ENCODE results near the gene INTU. TPM values are rescaled to one million over a fixed set of nuclear protein-coding genes. Genes with fewer than 3 reads are reported as not detected.

INTU gene
- total RNA-seq, 6 experiments from 2014 or later, result 1.1 to 2.0 (median 1.3) TPM

- H3K4me1 ChIP-seq, result peaks cover 0 to 13% (median 4%) of the 10 kb centered on the region in 4 donors
- intact Hi-C loops (cut with DNase I), result loop anchor here in 1 of 2 donors (10.0 kb wide), 1 partner anchor 102 kb away; no protein-coding TSS in a partner anchor
- H3K4me3 ChIP-seq, result peak overlapping the region; percentile 26 to 43 (median 33)
- peaks cover 0 to 9% of the 10 kb centered on the region in 2 donors for H3K27me3 ChIP-seq
- no peaks in the 10 kb centered on the region for H3K9me3 ChIP-seq
- 6% methylated on average over 24 of the region's 81 CpGs for WGBS (ENCODE audit: insufficient coverage, low coverage, low lambda C conversion rate, missing lambda C conversion rate)
- ATAC-seq (peak; percentile 77 to 81 (median 80)), DNase-seq (peak in 2 of 3 donors; percentile 35 to 57)
- no peaks in the 10 kb centered on the region for H3K36me3 ChIP-seq
- no peak for TF ChIP-seq CTCF (IDR thresholded peaks at IDR 0.05)
- no peak for TF ChIP-seq POLR2A (IDR thresholded peaks at IDR 0.05)
- no peak overlapping the region for H3K27ac ChIP-seq
Observed at GRCh38 chr4:127622921-127623796, 9.6 kb upstream of the INTU start.

- WGBS (ENCODE audit: insufficient coverage, low coverage, low lambda C conversion rate, missing lambda C conversion rate), result 27% methylated on average over 7 of the region's 7 CpGs
- TF ChIP-seq CTCF (IDR thresholded peaks at IDR 0.05) (no peak), POLR2A (IDR thresholded peaks at IDR 0.05) (no peak)
- H3K27me3 ChIP-seq, result peaks cover 0 to 9% of the 10 kb centered on the region in 2 donors
- H3K27ac ChIP-seq, result no peak overlapping the region
- DNase-seq (no peak), ATAC-seq (peak in 1 of 4 donors; percentile 17)
- H3K9me3 ChIP-seq, result no peaks in the 10 kb centered on the region
- peaks cover 0 to 13% (median 4%) of the 10 kb centered on the region in 4 donors for H3K4me1 ChIP-seq
- H3K4me3 ChIP-seq, result peak overlapping the region; percentile 26 to 43 (median 33)
- H3K36me3 ChIP-seq, result no peaks in the 10 kb centered on the region
- intact Hi-C loops (cut with DNase I), result loop anchor here in 1 of 2 donors (10.0 kb wide), 1 partner anchor 101 kb away; no protein-coding TSS in a partner anchor
Observed at GRCh38 chr4:127623797-127624083, 9.0 kb upstream of the INTU start.

- intact Hi-C loops (cut with DNase I), result loop anchor here in 1 of 2 donors (10.0 kb wide), 1 partner anchor 101 kb away; no protein-coding TSS in a partner anchor
- Histone ChIP-seq H3K36me3 (no peaks in the 10 kb centered on the region), H3K9me3 (no peaks in the 10 kb centered on the region), H3K4me3 (no peak overlapping the region), H3K4me1 (peaks cover 0 to 13% (median 4%) of the 10 kb centered on the region in 4 donors), H3K27me3 (peaks cover 0 to 9% of the 10 kb centered on the region in 2 donors), H3K27ac (no peak overlapping the region)
- WGBS (ENCODE audit: insufficient coverage, low coverage, low lambda C conversion rate, missing lambda C conversion rate), result 54% methylated on average over 8 of the region's 8 CpGs
- no peak for DNase-seq
- no peak for ATAC-seq
- TF ChIP-seq POLR2A (IDR thresholded peaks at IDR 0.05) (no peak), CTCF (IDR thresholded peaks at IDR 0.05) (no peak)
Observed at GRCh38 chr4:127624173-127624572, 8.6 kb upstream of the INTU start.

- Histone ChIP-seq H3K4me3 (no peak overlapping the region), H3K9me3 (no peaks in the 10 kb centered on the region), H3K4me1 (peaks cover 0 to 5% (median 0%) of the 10 kb centered on the region in 4 donors), H3K36me3 (no peaks in the 10 kb centered on the region), H3K27me3 (peaks cover 0 to 1% of the 10 kb centered on the region in 2 donors), H3K27ac (no peak overlapping the region)
- DNase-seq (no peak), ATAC-seq (no peak)
- intact Hi-C loops (cut with DNase I), result loop anchor here in 1 of 2 donors (10.0 kb wide), 1 partner anchor 95 kb away; no protein-coding TSS in a partner anchor
- WGBS (ENCODE audit: insufficient coverage, low coverage, low lambda C conversion rate, missing lambda C conversion rate), result 30% methylated on average over 3 of the region's 3 CpGs
- TF ChIP-seq CTCF (IDR thresholded peaks at IDR 0.05) (no peak), POLR2A (IDR thresholded peaks at IDR 0.05) (no peak)
Observed at GRCh38 chr4:127629371-127629770, 3.4 kb upstream of the INTU start.

Data from right lobe of liver (tissue), 6 donors.